Neuronal stem cell (in vitro differentiated cells): Measurements from ENCODE around the gene C15orf39.

Experiments
- DNase-seq: peaks from one replicate; pipeline ENCODE4 v3.0.0-alpha.2; 2013; ENCODE audit warnings: low spot score
- H2AFZ ChIP-seq: one replicate; pipeline ENCODE4 v1.6.1; 2013; ENCODE audit warnings: mild to moderate bottlenecking, low read length, inconsistent platforms
- H2AK5ac ChIP-seq: 2 replicates; pipeline ENCODE4 v1.6.1; 2013; ENCODE audit warnings: low read depth, mild to moderate bottlenecking, inconsistent platforms, low read length, moderate library complexity, mixed read lengths
- H2BK120ac ChIP-seq: 2 replicates; pipeline ENCODE4 v1.6.1; 2013; ENCODE audit warnings: low read depth, mild to moderate bottlenecking, inconsistent platforms, low read length, moderate library complexity, mixed read lengths
- H2BK12ac ChIP-seq: one replicate; pipeline ENCODE4 v1.6.1; 2013; ENCODE audit warnings: low read length, inconsistent platforms
- H2BK15ac ChIP-seq: 2 replicates; pipeline ENCODE4 v1.6.1; 2013; ENCODE audit warnings: mild to moderate bottlenecking, low read length, inconsistent platforms, mixed read lengths
- H2BK5ac ChIP-seq: one replicate; pipeline ENCODE4 v1.6.1; 2013; ENCODE audit warnings: inconsistent platforms, mild to moderate bottlenecking, low read length, moderate library complexity
- H3K14ac ChIP-seq: one replicate; pipeline ENCODE4 v1.6.1; 2013; ENCODE audit warnings: low read length, inconsistent platforms
- H3K18ac ChIP-seq: 2 replicates; pipeline ENCODE4 v1.6.1; 2013; ENCODE audit warnings: low read length, inconsistent platforms
- H3K23ac ChIP-seq: 2 replicates; pipeline ENCODE4 v1.6.1; 2013; ENCODE audit warnings: low read depth, mild to moderate bottlenecking, mixed read lengths, low read length, inconsistent platforms; ENCODE audit not compliant: poor library complexity
- H3K27ac ChIP-seq: replicated peaks from 3 replicates; pipeline ENCODE4 v1.5.1; 2013; ENCODE audit warnings: low read length, inconsistent platforms
- H3K27me3 ChIP-seq, 3 experiments: 2 replicates each; pipeline ENCODE4 v1.6.1; 2013; ENCODE audit warnings: low read length in 3 of 3, mild to moderate bottlenecking in 2 of 3, inconsistent platforms in 1 of 3, low read depth in 1 of 3, mixed read lengths in 1 of 3, moderate library complexity in 1 of 3; ENCODE audit not compliant: control insufficient read depth in 3 of 3, insufficient read depth in 3 of 3
- H3K36me3 ChIP-seq, 2 donors: replicated peaks in 1 of 2; 2 replicates each; pipeline ENCODE4 v1.6.1; 2013; ENCODE audit warnings: low read length in 2 of 2; ENCODE audit not compliant: control insufficient read depth in 2 of 2, insufficient read depth in 2 of 2
- H3K4ac ChIP-seq: 2 replicates; pipeline ENCODE4 v1.6.1; 2013; ENCODE audit warnings: inconsistent platforms, mild to moderate bottlenecking, low read length, moderate library complexity
- H3K4me1 ChIP-seq, 2 donors: 1 replicate in 1 of 2; 2 replicates in 1 of 2; pipeline ENCODE4 v1.6.1; 2013; ENCODE audit warnings: low read length in 2 of 2, low read depth in 1 of 2; ENCODE audit not compliant: control insufficient read depth in 2 of 2, insufficient read depth in 1 of 2
- H3K4me2 ChIP-seq: one replicate; pipeline ENCODE4 v1.6.1; 2013; ENCODE audit warnings: mild to moderate bottlenecking, low read length, inconsistent platforms; ENCODE audit not compliant: insufficient read depth, poor library complexity, severe bottlenecking
- H3K4me3 ChIP-seq, 2 donors: 2 replicates each; pipeline ENCODE4 v1.5.1; 2013; ENCODE audit warnings: low read length in 2 of 2, mild to moderate bottlenecking in 2 of 2, inconsistent platforms in 1 of 2, moderate library complexity in 1 of 2
- H3K79me1 ChIP-seq: one replicate; pipeline ENCODE4 v1.6.1; 2013; ENCODE audit warnings: low read depth, mild to moderate bottlenecking, inconsistent platforms, low read length, moderate library complexity
- H3K9ac ChIP-seq: one replicate; pipeline ENCODE4 v1.6.1; 2013; ENCODE audit warnings: mild to moderate bottlenecking, low read depth, low read length, inconsistent platforms; ENCODE audit not compliant: poor library complexity
- H3K9me3 ChIP-seq, 2 donors: replicated peaks in 1 of 2; 2 replicates each; pipeline versions ENCODE3 to v1.6.1; 2013; ENCODE audit warnings: low read length in 2 of 2, mild to moderate bottlenecking in 2 of 2, inconsistent platforms in 1 of 2, low read depth in 1 of 2, mixed read lengths in 1 of 2, moderate library complexity in 1 of 2; ENCODE audit not compliant: control insufficient read depth in 2 of 2, insufficient read depth in 1 of 2
- H4K8ac ChIP-seq: one replicate; pipeline ENCODE4 v1.6.1; 2013; ENCODE audit warnings: low read depth, mild to moderate bottlenecking, inconsistent platforms, low read length, moderate library complexity
- H4K91ac ChIP-seq: one replicate; pipeline ENCODE4 v1.6.1; 2013; ENCODE audit warnings: low read length, low read depth, mild to moderate bottlenecking, inconsistent platforms; ENCODE audit not compliant: poor library complexity
- WGBS, 2 donors: extraction: QIAGEN DNeasy Blood & Tissue Kit; methylation state at CpG; one replicate each; pipeline ENCODE4 v1.1.7; 2013; ENCODE audit warnings: missing lambda C conversion rate in 2 of 2, mixed read lengths in 1 of 2; ENCODE audit not compliant: insufficient read length in 2 of 2, insufficient replicate concordance in 1 of 2; ENCODE audit errors: extremely low coverage in 2 of 2; 5-methylcytosine and 5-hydroxymethylcytosine counted together

Gene C15orf39

GRCh38 chr15:75194397-75194796 lies 7.3 kb upstream of the C15orf39 start:
- peaks cover 7 to 10% of the 10 kb centered on the region in 2 donors for H3K4me1 ChIP-seq
- H3K36me3 ChIP-seq: no peaks in the 10 kb centered on the region
- no peak overlapping the region for H3K14ac ChIP-seq
- H2BK15ac ChIP-seq: no peak overlapping the region
- H2AK5ac ChIP-seq: no peak overlapping the region
- no peak overlapping the region for H3K4me3 ChIP-seq
- no peak overlapping the region for H3K18ac ChIP-seq
- no peak overlapping the region for H3K4ac ChIP-seq
- no peak overlapping the region for H4K8ac ChIP-seq
- no peak overlapping the region for H3K4me2 ChIP-seq
- H3K27me3 ChIP-seq: peaks cover 0 to 44% (median 10%) of the 10 kb centered on the region in 3 experiments
- H2BK120ac ChIP-seq: no peak overlapping the region
- no peak overlapping the region for H3K9ac ChIP-seq
- H3K79me1 ChIP-seq: no peaks in the 10 kb centered on the region
- H2BK5ac ChIP-seq: no peak overlapping the region
- H4K91ac ChIP-seq: no peak overlapping the region
- no peak overlapping the region for H3K27ac ChIP-seq
- peaks cover 7 to 8% of the 10 kb centered on the region in 2 donors for H3K9me3 ChIP-seq
- no CpG with 5 or more reads among the region's 3 CpGs for WGBS, 2 donors
- no peak for DNase-seq
- no peak overlapping the region for H3K23ac ChIP-seq
- no peak overlapping the region for H2BK12ac ChIP-seq
- H2AFZ ChIP-seq: no peak overlapping the region

GRCh38 chr15:75195122-75195765 lies 6.4 kb upstream of the C15orf39 start:
- Histone ChIP-seq H4K91ac (no peak overlapping the region), H3K9me3 (peaks cover 7 to 8% of the 10 kb centered on the region in 2 donors), H3K14ac (no peak overlapping the region), H3K18ac (peak overlapping the region; percentile 88), H3K4ac (no peak overlapping the region), H2AFZ (no peak overlapping the region), H2BK12ac (no peak overlapping the region), H4K8ac (no peak overlapping the region), H2BK5ac (peak overlapping the region; percentile 39), H3K9ac (no peak overlapping the region), H2BK15ac (no peak overlapping the region), H3K4me1 (peaks cover 10 to 13% of the 10 kb centered on the region in 2 donors), H2AK5ac (no peak overlapping the region), H3K4me3 (no peak overlapping the region), H2BK120ac (no peak overlapping the region), H3K27ac (no peak overlapping the region), H3K4me2 (peak overlapping the region; percentile 35), H3K27me3 (peaks cover 0 to 50% (median 17%) of the 10 kb centered on the region in 3 experiments), H3K79me1 (no peaks in the 10 kb centered on the region), H3K36me3 (no peaks in the 10 kb centered on the region), H3K23ac (no peak overlapping the region)
- WGBS, 2 donors: no CpG with 5 or more reads among the region's 13 CpGs
- peak; percentile 62 for DNase-seq

GRCh38 chr15:75195766-75196241 lies 5.9 kb upstream of the C15orf39 start:
- no peak overlapping the region for H4K91ac ChIP-seq

GRCh38 chr15:75197062-75197630 lies 4.5 kb upstream of the C15orf39 start:
- Histone ChIP-seq H4K8ac (no peak overlapping the region), H3K4me3 (no peak overlapping the region), H3K4ac (no peak overlapping the region), H2BK5ac (no peak overlapping the region), H3K9me3 (no peaks in the 10 kb centered on the region), H2BK15ac (no peak overlapping the region), H3K14ac (no peak overlapping the region), H3K9ac (no peak overlapping the region), H3K4me1 (peaks cover 20 to 24% of the 10 kb centered on the region in 2 donors), H3K4me2 (no peak overlapping the region), H3K27ac (no peak overlapping the region), H4K91ac (no peak overlapping the region), H3K23ac (no peak overlapping the region), H2AFZ (no peak overlapping the region), H2BK120ac (no peak overlapping the region), H3K27me3 (peaks cover 0 to 53% (median 29%) of the 10 kb centered on the region in 3 experiments), H3K79me1 (peaks cover under 1% of the 10 kb centered on the region), H2AK5ac (no peak overlapping the region), H2BK12ac (no peak overlapping the region), H3K18ac (no peak overlapping the region), H3K36me3 (no peaks in the 10 kb centered on the region)
- WGBS, 2 donors: no CpG with 5 or more reads among the region's 4 CpGs
- DNase-seq: no peak

More at GRCh38 chr15:75195766-75196241, 5.9 kb upstream of the C15orf39 start:
- Histone ChIP-seq H3K27me3 (peaks cover 0 to 53% (median 23%) of the 10 kb centered on the region in 3 experiments), H2BK15ac (peak overlapping the region; percentile 76), H3K79me1 (no peaks in the 10 kb centered on the region), H3K4ac (no peak overlapping the region), H2AK5ac (peak overlapping the region; percentile 96), H3K27ac (no peak overlapping the region), H3K4me1 (peaks cover 14 to 17% of the 10 kb centered on the region in 2 donors), H3K14ac (peak overlapping the region; percentile 22), H3K9ac (no peak overlapping the region), H2AFZ (no peak overlapping the region), H3K4me3 (no peak overlapping the region), H2BK120ac (no peak overlapping the region), H3K23ac (peak overlapping the region; percentile 27), H3K18ac (peak overlapping the region; percentile 88), H2BK12ac (no peak overlapping the region), H3K4me2 (peak overlapping the region; percentile 35), H3K36me3 (no peaks in the 10 kb centered on the region), H2BK5ac (peak overlapping the region; percentile 39), H4K8ac (no peak overlapping the region), H3K9me3 (peaks cover 3 to 5% of the 10 kb centered on the region in 2 donors)
- no CpG with 5 or more reads among the region's 14 CpGs for WGBS, 2 donors
- DNase-seq: no peak
